Thyroid gland (tissue), 4 donors: ENCODE data around the gene CAMKK1. TPM values are rescaled to one million over a fixed set of nuclear protein-coding genes. Genes with fewer than 3 reads are reported as not detected.

ENCODE experiments used
- DNase-seq, 2 donors: peaks; one replicate each; pipeline ENCODE4 v3.0.0-alpha.2; 2019
- H3K27ac ChIP-seq, 3 donors: fragments of 200-600 bp; sonication (generic); 1 replicate in 2 of 3; 2 replicates in 1 of 3; pipeline ENCODE4 v1.5.1; 2016 to 2019; ENCODE audit warnings: mild to moderate bottlenecking in 1 of 3, moderate library complexity in 1 of 3
- H3K27me3 ChIP-seq: fragments of 200-600 bp; sonication (generic); one replicate; pipeline ENCODE4 v1.5.1; 2019
- H3K36me3 ChIP-seq, 2 donors: fragments of 200-600 bp; sonication (generic); one replicate each; pipeline ENCODE4 v1.5.1; 2016 to 2019
- H3K4me1 ChIP-seq, 2 donors: fragments of 200-600 bp; sonication (generic); one replicate each; pipeline ENCODE4 v1.5.1; 2017 to 2019
- H3K4me3 ChIP-seq, 3 donors: fragments of 200-600 bp; sonication (generic); replicated peaks in 1 of 3; 1 replicate in 2 of 3; 2 replicates in 1 of 3; pipeline ENCODE4 v1.5.1; 2016; ENCODE audit warnings: mild to moderate bottlenecking in 1 of 3
- H3K9me3 ChIP-seq: fragments of 200-600 bp; sonication (generic); one replicate; pipeline ENCODE4 v1.5.1; 2017
- CTCF ChIP-seq, 6 experiments: fragments of 200-600 bp in 3 of 6; fragments of 450-650 bp in 3 of 6; sonication (generic) in 3 of 6; IDR thresholded peaks; one replicate each; pipeline ENCODE4 v1.5.1; 2016 to 2019; ENCODE audit warnings: antibody characterized with exemption in 6 of 6, mild to moderate bottlenecking in 2 of 6, inconsistent platforms in 1 of 6, moderate library complexity in 1 of 6
- POLR2A ChIP-seq, 2 donors: fragments of 450-650 bp; IDR thresholded peaks; one replicate each; pipeline ENCODE4 v1.6.1; 2017; ENCODE audit warnings: antibody characterized with exemption in 2 of 2, mild to moderate bottlenecking in 2 of 2, moderate library complexity in 1 of 2
- WGBS, 2 donors: methylation state at CpG; one replicate each; pipeline ENCODE4 v1.1.5; 2017; 5-methylcytosine and 5-hydroxymethylcytosine counted together
- intact Hi-C: fragments of 100-400 bp; cut with DNase I; formaldehyde crosslinking; loops from one replicate; pipeline ENCODE4 v1.15.1; 2023
- total RNA-seq, 4 donors: library from RNA; depleted of rRNA; stranded (reverse); fragments of >200 nt; gene quantifications; one replicate each; pipeline ENCODE4 v1.2.3, GENCODE V29; 2016

The CAMKK1 gene
- total RNA-seq, 4 donors from 2014 or later, result 5.9 to 10.1 (median 7.9) TPM

GRCh38 chr17:3813171-3813570 is 79.7 kb downstream of the CAMKK1 start:
- intact Hi-C loops, result no loop called here
- Histone ChIP-seq H3K27me3 (no peaks in the 10 kb centered on the region), H3K36me3 (peaks cover 57 to 64% of the 10 kb centered on the region in 2 donors), H3K4me3 (no peak overlapping the region), H3K9me3 (no peaks in the 10 kb centered on the region), H3K27ac (no peak overlapping the region), H3K4me1 (no peaks in the 10 kb centered on the region)
- TF ChIP-seq POLR2A (IDR thresholded peaks at IDR 0.05) (no peak), CTCF (IDR thresholded peaks at IDR 0.05) (no peak)
- DNase-seq, result no peak
- WGBS, 2 donors, result 95 to 96% methylated on average over 15 of the region's 15 CpGs

- no peak for DNase-seq
- H3K4me3 ChIP-seq, result no peak overlapping the region
- no peaks in the 10 kb centered on the region for H3K9me3 ChIP-seq
- no peaks in the 10 kb centered on the region for H3K27me3 ChIP-seq
- WGBS, 2 donors, result 91 to 95% methylated on average over 12 of the region's 12 CpGs
- H3K4me1 ChIP-seq, result no peaks in the 10 kb centered on the region
- H3K36me3 ChIP-seq, result peaks cover 53 to 60% of the 10 kb centered on the region in 2 donors
- H3K27ac ChIP-seq, result no peak overlapping the region
- intact Hi-C loops, result no loop called here
- TF ChIP-seq CTCF (IDR thresholded peaks at IDR 0.05) (no peak), POLR2A (IDR thresholded peaks at IDR 0.05) (no peak)
Observed at GRCh38 chr17:3812771-3813170, 80.1 kb downstream of the CAMKK1 start.

GRCh38 chr17:3812284-3812683 is 80.6 kb downstream of the CAMKK1 start:
- Histone ChIP-seq H3K27ac (no peak overlapping the region), H3K36me3 (peaks cover 48 to 58% of the 10 kb centered on the region in 2 donors), H3K4me3 (no peak overlapping the region), H3K4me1 (no peaks in the 10 kb centered on the region), H3K27me3 (no peaks in the 10 kb centered on the region), H3K9me3 (no peaks in the 10 kb centered on the region)
- TF ChIP-seq CTCF (IDR thresholded peaks at IDR 0.05) (no peak), POLR2A (IDR thresholded peaks at IDR 0.05) (no peak)
- no peak for DNase-seq
- intact Hi-C loops, result no loop called here
- WGBS, 2 donors, result 91 to 92% methylated on average over 9 to 10 of the region's 10 CpGs

Other genes with a start within 250 kb of the CAMKK1 start
- gene TAX1BP3, start 224.5 kb downstream of the CAMKK1 start, total RNA-seq, result 100 to 1,000 TPM in 2 of 4 donors, 10 to 100 TPM in 2; 62.9 to 151 (median 120) TPM
- 10 to 100 TPM in 2 of 4 donors, 1 to 10 TPM in 2; 4.1 to 17.3 (median 11.5) TPM for gene EMC6, start 224.2 kb downstream of the CAMKK1 start, total RNA-seq
- under 1 TPM in 1 of 4 donors, not detected in 3; 0.54 TPM for gene P2RX5, start 196.9 kb downstream of the CAMKK1 start, total RNA-seq
- under 1 TPM in 2 of 4 donors, not detected in 2; 0.13 to 0.21 TPM for gene HASPIN, start 169.2 kb downstream of the CAMKK1 start, total RNA-seq
- gene ITGAE, start 91.9 kb downstream of the CAMKK1 start, total RNA-seq, result 10 to 100 TPM in 3 of 4 donors, 1 to 10 TPM in 1; 5.5 to 31.9 (median 19.4) TPM
- 100 to 1,000 TPM in 1 of 4 donors, 10 to 100 TPM in 3; 28.4 to 265 (median 36.1) TPM for gene NCBP3, start 46.8 kb downstream of the CAMKK1 start, total RNA-seq
- gene P2RX1, start 23.4 kb upstream of the CAMKK1 start, total RNA-seq, result under 1 TPM in 3 of 4 donors, not detected in 1; 0.11 to 0.54 (median 0.21) TPM
- gene ATP2A3, start 71.4 kb upstream of the CAMKK1 start, total RNA-seq, result 10 to 100 TPM in 2 of 4 donors, 1 to 10 TPM in 2; 6.9 to 18.6 (median 9.1) TPM
- 100 to 1,000 TPM in 2 of 4 donors, 10 to 100 TPM in 2; 65.0 to 114 (median 88.4) TPM for gene ZZEF1, start 250.0 kb upstream of the CAMKK1 start, total RNA-seq